GM19099 (cell line): ENCODE measurements around the gene ASPG.

Experiments used
- POLR2A ChIP-seq: IDR thresholded peaks from 3 replicates; pipeline ENCODE4 v1.6.1; 2011; ENCODE audit warnings: low read depth; ENCODE audit not compliant: insufficient read length; ENCODE audit errors: extremely low read depth

ASPG gene

GRCh38 chr14:104104076-104104901 lies 18.8 kb downstream of the ASPG start:
- TF ChIP-seq POLR2A: no peak

- TF ChIP-seq POLR2A: no peak
Observed at GRCh38 chr14:104105071-104105821, 19.7 kb downstream of the ASPG start.

- TF ChIP-seq POLR2A: no peak
Observed at GRCh38 chr14:104105822-104106470, 20.4 kb downstream of the ASPG start.

- TF ChIP-seq POLR2A: no peak
Observed at GRCh38 chr14:104106471-104106991, 21.0 kb downstream of the ASPG start.

- no peak for TF ChIP-seq POLR2A
Observed at GRCh38 chr14:104107101-104107581, 21.6 kb downstream of the ASPG start.

GRCh38 chr14:104107611-104108569 lies 22.4 kb downstream of the ASPG start:
- TF ChIP-seq POLR2A: no peak

- TF ChIP-seq POLR2A: no peak
Observed at GRCh38 chr14:104108570-104109541, 23.4 kb downstream of the ASPG start.

- TF ChIP-seq POLR2A: no peak
Observed at GRCh38 chr14:104109731-104110361, 24.3 kb downstream of the ASPG start.

GRCh38 chr14:104110491-104111209 lies 25.1 kb downstream of the ASPG start:
- no peak for TF ChIP-seq POLR2A

- no peak for TF ChIP-seq POLR2A
Observed at GRCh38 chr14:104111301-104112112, 26.0 kb downstream of the ASPG start.

GRCh38 chr14:104112113-104112505 lies 26.6 kb downstream of the ASPG start:
- no peak for TF ChIP-seq POLR2A
